Heart left ventricle (tissue), 16 donors: Measurements from ENCODE around the gene TMEM258. TPM values are rescaled to one million over a fixed set of nuclear protein-coding genes. Genes with fewer than 3 reads are reported as not detected.

ENCODE experiments used
- ATAC-seq, 4 donors: fragments of 200-7000 bp; cut with Tn5 transposase; one replicate each; pipeline ENCODE4 v1.9.1; 2020 to 2022; ENCODE audit warnings: moderate library complexity in 4 of 4, mild to moderate bottlenecking in 3 of 4, moderate number of reproducible peaks in 1 of 4
- DNase-seq, 5 donors: peaks; one replicate each; pipeline ENCODE4 v3.0.0-alpha.2; 2020
- H3K27ac ChIP-seq, 12 donors: fragments of 200-600 bp; sonication (generic) in 4 of 12; one replicate each; pipeline versions ENCODE4 v1.5.0 to v1.8.0; 2016 to 2022; ENCODE audit warnings: mild to moderate bottlenecking in 2 of 12
- H3K27me3 ChIP-seq, 9 donors: fragments of 200-600 bp; sonication (generic) in 2 of 9; one replicate each; pipeline versions ENCODE4 v1.5.1 to v1.8.0; 2016 to 2022; ENCODE audit warnings: mild to moderate bottlenecking in 3 of 9
- H3K36me3 ChIP-seq, 9 donors: fragments of 200-600 bp; sonication (generic) in 2 of 9; one replicate each; pipeline versions ENCODE4 v1.5.0 to v1.8.0; 2018 to 2022; ENCODE audit warnings: mild to moderate bottlenecking in 2 of 9
- H3K4me1 ChIP-seq, 12 donors: fragments of 200-600 bp; sonication (generic) in 4 of 12; one replicate each; pipeline versions ENCODE4 v1.5.0 to v1.8.0; 2016 to 2022; ENCODE audit warnings: mild to moderate bottlenecking in 3 of 12
- H3K4me3 ChIP-seq, 12 donors: fragments of 200-600 bp; sonication (generic) in 4 of 12; one replicate each; pipeline versions ENCODE4 v1.5.0 to v1.8.0; 2017 to 2022; ENCODE audit warnings: mild to moderate bottlenecking in 9 of 12, moderate library complexity in 4 of 12
- H3K9me3 ChIP-seq, 12 donors: fragments of 200-600 bp; sonication (generic) in 4 of 12; one replicate each; pipeline versions ENCODE4 v1.5.0 to v1.8.0; 2016 to 2022; ENCODE audit warnings: mild to moderate bottlenecking in 1 of 12
- POLR2A ChIP-seq, 2 donors: fragments of 450-650 bp; IDR thresholded peaks; one replicate each; pipeline ENCODE4 v1.6.1; 2017; ENCODE audit warnings: antibody characterized with exemption in 2 of 2, mild to moderate bottlenecking in 2 of 2, moderate library complexity in 2 of 2
- WGBS, 4 donors: extraction: QIAGEN DNeasy Blood & Tissue Kit in 2 of 4; methylation state at CpG; one replicate each; pipeline versions ENCODE4 v1.1.5 to v1.1.7; 2013 to 2018; 5-methylcytosine and 5-hydroxymethylcytosine counted together
- intact Hi-C, 10 donors: fragments of 100-400 bp; cut with DNase I; formaldehyde crosslinking; loops; one replicate each; pipeline versions ENCODE4 v1.11.1 to v1.14.2; 2022
- polyA plus RNA-seq, 2 donors: library from polyadenylated mRNA; stranded (reverse); fragments of 200-250 nt; gene quantifications; one replicate each; pipeline ENCODE4 v1.2.3, GENCODE V29; 2013
- total RNA-seq, 9 donors: library from RNA; depleted of rRNA in 2 of 9; stranded (reverse); fragments of >200 nt in 2 of 9; fragmentation: NEBNext Ultra II Directional in 3 of 9; extraction: Animal tissue kit (Norgen Biotek cat#: 25700) in 3 of 9; gene quantifications; one replicate each; pipeline versions ENCODE4 v1.1.0 to v1.2.4, GENCODE V29; 2016 to 2023
- TF ChIP-seq, protein P1 (sequence below), 12 donors: fragments of 200-600 bp; sonication (generic) in 4 of 12; IDR thresholded peaks; one replicate each; pipeline versions ENCODE4 v1.5.0 to v1.8.0; 2018 to 2022; ENCODE audit warnings: antibody characterized with exemption in 12 of 12, mild to moderate bottlenecking in 5 of 12
- donor health status: ischemic (EF 13 %, LVEDD 7.1; RV severe dilation, severe dysfunction).
- donor health status: healthy with polysubstance abuse.
- donor health status: DM: no; HTN: yes; CAD: no.
- donor health status: DM: no; HTN: no; CAD: no.
- donor health status: ischemic (EF 25% LVEDD 6.9; RV normal size, moderate dysfunction).
- donor health status: ischemic (EF 25% LVEDD 5.7; RV mildly dilated, moderate dysfunction).
- donor health status: healthy.
- donor health status: DM: yes; HTN: yes; CAD: no.
- donor health status: ischemic (EF 35%, LVEDD 5.7; RV mildly dilated, moderate dysfunction).
- donor health status: nonischemic (EF 11% LVEDD 7.7; RV severe dilation, severe dysfunction).
- donor health status: DM: yes; HTN: yes; CAD: no.
- donor health status: PGD.
- donor health status: ischemic (EF 29% LVEDD 5.4; RV normal size, mild dysfunction).
- donor health status: nonischemic (EF 23%, LVEDD 6.1; RV moderate dilation, normal function).

Gene TMEM258
- total and polyA plus RNA-seq, 11 donors: 48.0 to 139 (median 109) TPM

GRCh38 chr11:61816736-61817455, 24.5 kb upstream of the TMEM258 start, which contains the start of gene FADS1:
TSS of gene FADS1 (minus strand) at chr11:61817003. CDS start at chr11:61816929, 74 bp downstream.
- Histone ChIP-seq H3K4me3 (peak within 1 kb of the TSS; percentile 59 to 91 (median 72)), H3K27ac (peak within 1 kb of the TSS; percentile 92 to 100 (median 98)), H3K27me3 (no peaks in the 10 kb centered on the region), H3K36me3 (peaks cover 0 to 10% (median 6%) of the 10 kb centered on the region in 9 donors), H3K4me1 (peaks cover 0 to 25% (median 10%) of the 10 kb centered on the region in 12 donors), H3K9me3 (no peaks in the 10 kb centered on the region)
- peak; percentile 4 to 69 (median 46) for ATAC-seq
- WGBS, 4 donors: 1 to 3% (median 2%) methylated on average over 26 to 73 of the region's 73 CpGs
- intact Hi-C loops: loop anchor here in 6 of 10 donors (5.0 to 10.0 kb wide), 5 partner anchors 35 to 75 kb away; partner anchors contain the start of gene FADS3 (in 3 of the 6)
- DNase-seq: peak; percentile 90 to 96 (median 95)
- peak in 1 of 2 donors; percentile 63 for TF ChIP-seq POLR2A (IDR thresholded peaks at IDR 0.05)
- TF ChIP-seq, protein P1, sequence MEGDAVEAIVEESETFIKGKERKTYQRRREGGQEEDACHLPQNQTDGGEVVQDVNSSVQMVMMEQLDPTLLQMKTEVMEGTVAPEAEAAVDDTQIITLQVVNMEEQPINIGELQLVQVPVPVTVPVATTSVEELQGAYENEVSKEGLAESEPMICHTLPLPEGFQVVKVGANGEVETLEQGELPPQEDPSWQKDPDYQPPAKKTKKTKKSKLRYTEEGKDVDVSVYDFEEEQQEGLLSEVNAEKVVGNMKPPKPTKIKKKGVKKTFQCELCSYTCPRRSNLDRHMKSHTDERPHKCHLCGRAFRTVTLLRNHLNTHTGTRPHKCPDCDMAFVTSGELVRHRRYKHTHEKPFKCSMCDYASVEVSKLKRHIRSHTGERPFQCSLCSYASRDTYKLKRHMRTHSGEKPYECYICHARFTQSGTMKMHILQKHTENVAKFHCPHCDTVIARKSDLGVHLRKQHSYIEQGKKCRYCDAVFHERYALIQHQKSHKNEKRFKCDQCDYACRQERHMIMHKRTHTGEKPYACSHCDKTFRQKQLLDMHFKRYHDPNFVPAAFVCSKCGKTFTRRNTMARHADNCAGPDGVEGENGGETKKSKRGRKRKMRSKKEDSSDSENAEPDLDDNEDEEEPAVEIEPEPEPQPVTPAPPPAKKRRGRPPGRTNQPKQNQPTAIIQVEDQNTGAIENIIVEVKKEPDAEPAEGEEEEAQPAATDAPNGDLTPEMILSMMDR (IDR thresholded peaks at IDR 0.05): peak; percentile 30 to 74 (median 55)

- ATAC-seq (peak; percentile 32 to 64 (median 44)), DNase-seq (peak; percentile 76 to 87 (median 82))
- Histone ChIP-seq H3K4me3 (peak overlapping the region; percentile 59 to 91 (median 72)), H3K9me3 (no peaks in the 10 kb centered on the region), H3K27ac (peak overlapping the region; percentile 92 to 100 (median 98)), H3K4me1 (peaks cover 0 to 25% (median 10%) of the 10 kb centered on the region in 12 donors), H3K27me3 (no peaks in the 10 kb centered on the region), H3K36me3 (peaks cover 0 to 19% (median 13%) of the 10 kb centered on the region in 9 donors)
- intact Hi-C loops: loop anchor here in 6 of 10 donors (1.0 to 10.0 kb wide), 6 partner anchors 12 to 76 kb away; partner anchors contain the start of genes FADS3 (in 3 of the 6) and FADS2 (in 1 of the 6)
- TF ChIP-seq POLR2A (IDR thresholded peaks at IDR 0.05): no peak
- TF ChIP-seq, protein P1 (IDR thresholded peaks at IDR 0.05): no peak
- 0% methylated on average over 46 to 69 of the region's 69 CpGs for WGBS, 4 donors
Measured at GRCh38 chr11:61815790-61816735, 23.7 kb upstream of the TMEM258 start.

GRCh38 chr11:61814958-61815789, 22.8 kb upstream of the TMEM258 start:
- H3K4me3 ChIP-seq: peak overlapping the region; percentile 59 to 91 (median 72)
- H3K27ac ChIP-seq: peak overlapping the region; percentile 92 to 100 (median 98)
- peaks cover 0 to 28% (median 22%) of the 10 kb centered on the region in 9 donors for H3K36me3 ChIP-seq
- TF ChIP-seq, protein P1 (IDR thresholded peaks at IDR 0.05): no peak
- peak; percentile 68 to 95 for TF ChIP-seq POLR2A (IDR thresholded peaks at IDR 0.05)
- intact Hi-C loops: loop anchor here in 8 of 10 donors (1.0 to 10.0 kb wide), 8 partner anchors 13 to 272 kb away; partner anchors contain the start of genes FADS3 (in 3 of the 8) and FADS2 (in 1 of the 8)
- H3K27me3 ChIP-seq: no peaks in the 10 kb centered on the region
- peak; percentile 97 to 99 (median 99) for DNase-seq
- H3K9me3 ChIP-seq: no peaks in the 10 kb centered on the region
- WGBS, 4 donors: 0 to 5% (median 1%) methylated on average over 19 to 66 of the region's 66 CpGs
- peaks cover 0 to 25% (median 10%) of the 10 kb centered on the region in 12 donors for H3K4me1 ChIP-seq
- peak; percentile 94 to 98 (median 96) for ATAC-seq
